T follicular helper cell (primary cell): Measurements from ENCODE around the gene PTPRM.
"Not testable (repeated sequence)": the region's sequence is repeated elsewhere in the genome, so short reads cannot be mapped to it uniquely, and the experiment has no call there.

Experiments used
- DNase-seq: peaks from one replicate; pipeline ENCODE4 v3.0.0-alpha.2; 2020; ENCODE audit warnings: low read depth

The PTPRM gene

GRCh38 chr18:7727361-7728076 is 160.4 kb downstream of the PTPRM start:
- DNase-seq: no peak

DNA sequence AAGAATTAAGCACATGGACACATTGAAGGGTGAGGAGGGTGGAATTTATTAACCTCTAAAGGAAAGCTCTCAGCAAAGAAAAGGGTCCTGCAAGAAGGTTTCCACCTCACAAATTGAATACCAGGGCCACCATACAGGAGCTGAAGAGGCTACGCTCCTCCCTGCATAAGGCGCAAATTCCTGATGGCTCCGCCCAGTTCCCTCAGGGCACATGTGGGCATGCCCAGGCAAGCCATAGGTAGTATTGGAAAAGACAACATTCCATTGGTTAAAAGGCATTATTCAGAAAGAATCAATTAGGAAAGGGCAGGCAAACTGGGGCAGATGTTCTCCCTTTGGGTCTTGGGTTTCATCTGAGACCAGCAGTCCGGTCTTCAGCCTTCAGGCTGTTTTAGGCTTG is 161.2 kb downstream of the PTPRM start:
- no peak for DNase-seq

DNA sequence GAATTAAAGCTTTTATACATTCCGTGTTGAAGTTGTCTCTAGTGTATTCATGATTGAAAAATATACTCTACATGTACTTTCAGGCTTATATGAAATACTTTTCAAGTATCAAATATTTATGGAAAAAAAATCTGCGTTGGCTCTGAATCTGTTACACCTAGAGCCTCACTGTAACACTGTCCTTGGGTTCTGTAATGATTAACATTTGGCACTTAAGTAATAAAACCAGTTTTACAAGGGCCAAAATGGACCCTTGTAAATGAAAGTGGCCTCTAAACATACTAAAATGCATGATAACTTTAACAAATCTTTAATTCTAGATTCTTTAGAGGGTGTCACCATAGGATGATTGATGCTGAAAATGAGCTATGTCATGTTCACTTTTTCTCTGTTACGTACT is 162.8 kb downstream of the PTPRM start:
- no peak for DNase-seq

GRCh38 chr18:7730682-7731081 is 163.6 kb downstream of the PTPRM start:
- no peak for DNase-seq

DNA sequence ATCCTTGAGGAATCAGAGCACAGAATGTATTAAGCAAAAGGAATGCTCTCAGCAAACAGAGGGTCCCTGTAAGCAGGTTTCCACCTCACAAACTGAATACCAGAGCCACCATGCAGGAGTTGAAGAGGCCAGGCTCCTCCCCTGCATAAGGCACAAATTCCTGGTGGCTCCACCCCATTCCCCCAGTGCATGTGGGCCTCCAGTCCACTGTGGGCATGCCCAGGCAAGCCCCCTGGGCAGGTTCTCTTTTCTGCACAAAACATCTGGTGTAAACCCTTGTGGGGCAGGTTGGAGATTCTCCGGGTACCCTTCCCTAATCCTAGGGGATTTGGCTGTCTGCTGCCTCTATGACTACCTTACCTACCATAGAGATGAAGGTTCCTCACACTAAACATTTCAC is 166.5 kb downstream of the PTPRM start:
- DNase-seq: no peak

- no peak for DNase-seq
Observed at GRCh38 chr18:7735196-7735595, 168.1 kb downstream of the PTPRM start.

GRCh38 chr18:7735626-7736175 is 168.6 kb downstream of the PTPRM start:
- no peak for DNase-seq

DNA sequence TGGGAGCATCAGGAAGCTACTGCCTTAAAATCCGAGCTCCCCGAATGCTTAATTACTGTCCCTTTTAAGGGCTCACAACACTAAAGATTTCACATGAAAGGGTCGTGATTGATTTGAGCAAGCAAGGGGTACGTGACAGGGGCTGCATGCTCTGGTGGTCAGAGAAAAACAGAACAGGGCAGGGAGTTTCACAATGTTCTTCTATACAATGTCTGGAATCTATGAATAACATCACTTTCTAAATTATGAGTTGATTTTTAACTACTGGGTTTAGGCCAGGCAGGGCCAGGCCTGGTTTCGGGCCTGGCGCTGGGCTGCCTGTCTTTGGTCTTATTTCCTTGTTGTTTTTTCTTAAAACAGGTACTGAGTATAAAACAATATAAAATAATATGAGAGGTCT is 169.4 kb downstream of the PTPRM start:
- not testable (repeated sequence) for DNase-seq

GRCh38 chr18:7737550-7737949 is 170.4 kb downstream of the PTPRM start:
- DNase-seq: no peak

DNA sequence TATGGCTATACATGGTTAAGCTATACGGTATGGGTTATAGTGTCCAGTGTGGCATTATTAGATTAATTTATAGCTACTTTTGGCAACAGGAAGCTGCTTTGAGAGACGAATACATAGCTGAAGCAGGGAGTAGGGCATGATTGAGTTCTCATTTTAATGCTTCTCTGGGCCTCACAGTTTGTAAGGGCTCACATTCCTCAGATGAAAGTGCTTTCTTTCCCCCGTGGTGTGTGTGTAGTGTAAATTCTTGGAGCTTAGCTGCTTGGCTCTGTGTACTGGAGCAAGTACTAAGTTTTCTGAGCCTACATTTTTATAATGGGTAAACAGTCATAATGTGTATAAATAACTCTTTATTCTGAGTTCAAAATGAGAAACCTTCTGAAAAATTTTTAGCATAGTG is 173.7 kb downstream of the PTPRM start:
- DNase-seq: no peak

DNA sequence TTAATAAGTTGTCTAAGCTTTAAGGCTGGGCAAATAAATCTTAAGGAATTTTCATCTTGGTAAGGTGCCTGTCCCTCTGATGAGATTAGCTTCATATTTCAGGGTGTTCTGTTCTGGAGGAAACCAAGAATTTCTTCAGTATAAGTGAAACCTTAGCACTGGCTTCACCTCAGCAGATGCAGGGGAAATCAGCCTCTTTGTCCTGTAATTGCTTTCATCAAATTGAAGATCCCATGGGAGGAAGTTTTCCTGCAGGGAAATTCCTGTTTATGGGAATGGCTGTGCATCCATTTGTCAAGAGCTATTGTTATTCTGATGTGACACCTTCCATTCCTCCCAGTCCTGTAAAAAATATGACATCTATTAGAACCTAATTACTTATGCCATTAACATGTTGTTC is 174.5 kb downstream of the PTPRM start:
- DNase-seq: no peak

- DNase-seq: no peak
Observed at GRCh38 chr18:7742224-7742623, 175.1 kb downstream of the PTPRM start.

DNA sequence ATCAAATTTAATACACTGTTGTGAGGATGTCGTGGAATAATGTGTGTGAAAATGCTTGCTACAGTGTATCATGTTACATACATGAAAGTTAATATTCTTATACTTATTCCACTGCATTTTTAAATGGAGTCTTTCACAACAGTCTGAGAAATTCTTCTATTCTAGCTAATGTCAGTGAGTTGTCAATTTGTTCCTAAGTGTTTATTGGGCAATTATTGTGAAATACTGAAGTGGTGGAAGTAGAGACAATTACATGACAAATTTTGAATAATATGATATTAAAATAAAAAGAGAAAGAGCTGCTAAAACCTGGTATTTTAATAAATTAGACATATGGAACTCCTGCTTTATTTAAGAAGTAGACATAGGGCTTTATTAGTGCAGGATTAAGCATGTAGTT is 176.1 kb downstream of the PTPRM start:
- no peak for DNase-seq

GRCh38 chr18:7746106-7746505 is 179.0 kb downstream of the PTPRM start:
- DNase-seq: no peak

GRCh38 chr18:7748251-7749007 is 181.3 kb downstream of the PTPRM start:
- no peak for DNase-seq

DNA sequence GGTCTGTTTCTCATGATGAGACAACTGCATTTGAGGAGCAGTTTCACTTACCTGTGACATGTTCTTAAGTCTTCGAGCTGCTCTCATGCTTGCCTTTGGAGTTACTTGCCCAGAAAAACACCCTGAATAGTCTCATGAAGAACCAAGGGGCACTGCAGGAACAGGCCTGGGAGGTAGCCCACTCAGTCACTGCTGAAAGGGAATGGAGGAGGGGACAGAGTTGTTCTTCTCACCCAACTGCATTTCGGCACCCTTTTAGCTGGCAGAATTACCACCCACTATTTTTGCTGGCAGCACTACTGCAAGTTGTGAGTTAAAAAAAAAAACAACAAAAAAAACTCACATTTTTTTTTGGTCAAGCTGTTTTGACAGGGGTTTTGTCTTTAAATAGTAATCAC is 181.9 kb downstream of the PTPRM start:
- DNase-seq: no peak

DNA sequence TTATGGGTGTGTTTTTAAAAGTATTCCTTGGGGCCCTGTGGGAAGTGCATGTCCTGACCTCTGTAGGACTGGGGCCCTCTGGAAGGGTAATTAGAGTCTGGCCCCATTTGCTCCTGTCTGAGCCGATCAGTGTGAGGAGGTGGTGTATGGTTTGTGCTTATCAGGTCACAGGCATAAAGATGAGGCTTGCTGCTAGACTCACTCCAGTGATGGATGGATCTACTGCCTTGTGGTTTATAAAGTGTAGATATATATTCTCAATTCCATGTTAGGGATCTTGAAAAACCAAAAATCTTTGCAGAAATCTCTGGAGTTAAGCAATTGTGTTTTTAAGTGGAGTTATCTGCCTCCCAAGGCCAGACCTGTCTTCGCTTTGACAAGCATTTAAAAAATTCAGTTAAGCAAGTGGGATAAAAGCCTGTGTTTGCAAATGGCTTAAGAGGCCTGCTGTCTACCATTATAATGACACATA is 182.4 kb downstream of the PTPRM start:
- DNase-seq: no peak

DNA sequence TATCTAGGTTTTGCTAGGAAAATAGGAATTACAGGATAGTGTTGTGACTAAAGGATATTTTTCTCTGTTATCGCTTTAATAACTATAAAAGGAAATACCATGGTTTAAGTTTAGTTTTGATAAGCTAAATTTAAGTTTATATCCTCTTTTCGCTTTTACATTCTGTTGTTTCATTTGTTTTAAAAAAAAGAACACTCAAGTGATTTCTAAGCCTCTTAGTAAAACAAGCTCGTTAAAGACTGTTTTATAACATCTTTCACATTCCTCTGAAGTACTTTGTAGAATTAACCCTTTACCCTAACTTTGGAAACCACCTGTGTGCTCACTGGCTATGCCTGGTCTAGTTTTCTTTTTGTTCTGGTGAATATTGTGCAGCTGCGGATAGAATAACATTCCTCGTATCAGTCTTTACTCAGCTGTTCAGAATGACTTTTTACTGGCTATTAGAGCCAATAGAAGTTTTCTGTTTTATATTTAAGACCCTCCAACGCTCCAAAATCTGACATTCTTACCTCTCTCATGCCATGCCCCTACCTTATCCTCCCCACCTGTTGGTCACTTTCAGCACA is 183.1 kb downstream of the PTPRM start:
- DNase-seq: no peak

GRCh38 chr18:7750966-7751365 is 183.8 kb downstream of the PTPRM start:
- no peak for DNase-seq

GRCh38 chr18:7754258-7754657 is 187.1 kb downstream of the PTPRM start:
- DNase-seq: no peak

- DNase-seq: no peak
Observed at GRCh38 chr18:7754725-7755181, 187.6 kb downstream of the PTPRM start.

- no peak for DNase-seq
Observed at GRCh38 chr18:7755753-7756475, 188.8 kb downstream of the PTPRM start.
